ENCODE data around the gene TTLL4.
A peak's percentile ranks its signal among the peaks of the same experiment; 100 is the strongest.

Gene TTLL4

DNA sequence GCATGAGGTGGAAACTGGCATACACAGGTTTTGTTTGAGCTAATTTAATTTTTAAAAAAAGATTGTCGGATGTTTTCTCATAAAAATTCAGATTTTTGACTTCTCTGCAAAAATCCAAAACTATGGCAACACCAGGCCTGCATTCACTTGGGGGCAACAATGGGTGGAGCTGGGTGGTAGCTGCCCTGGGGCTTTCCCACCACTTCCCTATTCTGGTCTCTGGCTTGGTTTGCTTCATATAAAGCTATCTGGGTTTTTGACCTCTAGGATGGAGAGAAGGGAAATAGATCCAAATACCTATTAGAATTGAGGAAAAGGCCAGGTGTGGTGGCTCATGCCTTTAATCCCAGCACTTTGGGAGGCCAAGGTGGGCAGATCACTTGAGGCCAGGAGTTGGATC lies 65.9 kb downstream of the TTLL4 start:
- in situ Hi-C loops (cut with MboI; ENCODE audit: low pct_unique_long_range_greater_than_20kb, low sequenced_read_pairs), result no loop called here
- no peak for DNase-seq

DNA sequence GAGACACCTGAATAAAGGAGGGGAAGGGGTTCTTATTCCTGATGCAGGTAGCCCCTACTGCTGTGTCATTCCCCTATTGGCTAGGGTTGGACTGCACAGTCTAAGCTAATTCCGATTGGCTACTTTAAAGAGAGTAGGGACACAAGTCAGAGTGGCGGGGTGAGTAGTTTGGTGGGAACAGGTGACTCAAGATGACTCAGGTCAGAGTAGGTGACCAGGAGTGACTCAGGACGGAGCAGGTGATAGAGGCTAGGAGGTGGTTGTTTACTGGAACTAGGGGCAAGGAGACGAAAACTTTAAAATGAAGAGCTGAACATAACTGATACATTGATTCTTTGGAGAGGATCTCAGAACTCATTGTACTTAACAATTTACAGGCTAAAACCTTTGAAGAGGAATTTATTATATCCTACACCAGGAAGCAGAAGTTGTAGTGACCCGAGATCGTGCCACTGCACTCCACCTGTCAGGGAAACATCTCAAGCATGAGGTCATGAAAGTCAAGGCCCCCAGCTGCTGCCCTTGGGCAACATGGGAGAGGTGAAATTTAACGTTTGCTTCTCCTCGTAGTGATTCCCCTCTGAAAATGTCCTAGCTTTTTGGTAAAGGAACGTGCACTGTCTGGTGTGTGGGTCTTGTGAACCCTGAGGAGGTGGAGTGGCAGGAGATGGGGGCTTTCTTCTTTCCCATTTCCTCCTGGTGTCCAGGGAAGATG lies 66.8 kb downstream of the TTLL4 start:
- DNase-seq, result no peak
- in situ Hi-C loops (cut with MboI; ENCODE audit: low pct_unique_long_range_greater_than_20kb, low sequenced_read_pairs), result no loop called here

DNA sequence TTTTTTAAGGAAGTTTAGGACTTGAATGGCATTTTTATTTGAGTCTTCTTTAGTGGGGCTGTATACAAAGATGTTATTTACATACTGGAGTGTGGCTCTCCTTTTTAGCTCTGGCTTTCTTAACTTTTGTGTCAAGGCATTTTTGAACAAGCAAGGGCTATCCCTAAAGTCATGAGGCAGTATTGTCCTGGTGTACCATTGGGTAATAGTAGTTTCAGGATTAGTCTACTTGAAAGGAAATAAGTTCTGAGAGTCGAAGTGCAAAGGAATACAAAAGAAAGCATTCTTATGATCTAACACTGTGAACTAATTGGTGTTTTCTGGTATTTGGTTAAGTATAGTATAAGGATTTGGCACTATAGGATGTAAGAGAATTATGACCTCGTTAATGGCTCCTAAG lies 69.4 kb downstream of the TTLL4 start:
- in situ Hi-C loops (cut with MboI; ENCODE audit: low pct_unique_long_range_greater_than_20kb, low sequenced_read_pairs), result no loop called here
- DNase-seq, result no peak

- in situ Hi-C loops (cut with MboI; ENCODE audit: low pct_unique_long_range_greater_than_20kb, low sequenced_read_pairs), result no loop called here
- no peak for DNase-seq
These were observed 70.4 kb downstream of the TTLL4 start for GRCh38 chr2:218780851-218781690.

GRCh38 chr2:218781691-218782527 lies 71.3 kb downstream of the TTLL4 start, which contains the start of gene CYP27A1:
CYP27A1 (plus strand) TSS chr2:218782147; CDS start chr2:218782183, 36 bp downstream.
- in situ Hi-C loops (cut with MboI; ENCODE audit: low pct_unique_long_range_greater_than_20kb, low sequenced_read_pairs), result no loop called here
- no peak for DNase-seq

GRCh38 chr2:218782528-218782844 lies 71.9 kb downstream of the TTLL4 start:
- in situ Hi-C loops (cut with MboI; ENCODE audit: low pct_unique_long_range_greater_than_20kb, low sequenced_read_pairs), result no loop called here
- no peak for DNase-seq

GRCh38 chr2:218783688-218784087 lies 73.1 kb downstream of the TTLL4 start:
- no peak for DNase-seq
- in situ Hi-C loops (cut with MboI; ENCODE audit: low pct_unique_long_range_greater_than_20kb, low sequenced_read_pairs), result no loop called here

DNA sequence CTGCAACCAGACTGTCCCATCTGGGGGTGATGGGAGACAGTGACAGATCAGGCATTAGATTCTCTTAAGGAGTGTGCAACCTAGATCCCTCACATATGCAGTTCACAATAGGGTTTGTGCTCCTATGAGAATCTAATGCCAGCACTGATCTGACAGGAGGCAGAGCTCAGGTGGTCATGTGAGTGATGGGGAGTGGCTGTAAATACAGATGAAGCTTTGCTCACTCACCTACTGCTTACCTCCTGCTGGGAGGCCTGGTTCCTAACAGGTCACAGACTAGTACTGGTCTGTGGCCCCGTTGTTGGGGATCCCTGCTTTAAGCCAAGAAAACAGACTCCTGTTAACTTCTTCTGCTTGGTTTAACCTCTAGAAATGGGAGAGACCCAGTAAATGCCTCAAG lies 74.5 kb downstream of the TTLL4 start:
- in situ Hi-C loops (cut with MboI; ENCODE audit: low pct_unique_long_range_greater_than_20kb, low sequenced_read_pairs), result no loop called here
- DNase-seq, result no peak

DNA sequence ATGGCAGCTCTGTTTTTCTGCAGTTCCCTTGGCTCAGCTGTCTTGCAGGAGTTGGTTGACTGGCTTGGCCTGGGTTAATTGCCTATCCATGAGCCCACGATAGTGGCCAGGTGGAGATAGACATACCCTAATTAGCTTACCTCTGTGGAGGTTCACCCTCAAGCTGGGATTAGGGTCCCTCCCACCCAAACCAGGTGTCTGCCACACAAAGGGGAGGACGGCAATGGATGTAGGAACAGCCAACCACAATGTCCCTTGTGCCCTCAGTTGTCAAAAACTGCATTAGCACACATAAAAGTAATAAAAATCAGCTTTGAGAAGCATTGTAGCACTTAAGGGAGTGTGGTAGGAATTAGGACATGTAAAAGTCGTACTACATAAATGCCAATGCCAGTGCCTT lies 75.5 kb downstream of the TTLL4 start:
- in situ Hi-C loops (cut with MboI; ENCODE audit: low pct_unique_long_range_greater_than_20kb, low sequenced_read_pairs), result no loop called here
- DNase-seq, result no peak

- no peak for DNase-seq
- in situ Hi-C loops (cut with MboI; ENCODE audit: low pct_unique_long_range_greater_than_20kb, low sequenced_read_pairs), result no loop called here
These were observed 78.1 kb downstream of the TTLL4 start for GRCh38 chr2:218788529-218789255.

- in situ Hi-C loops (cut with MboI; ENCODE audit: low pct_unique_long_range_greater_than_20kb, low sequenced_read_pairs), result no loop called here
These were observed 81.8 kb downstream of the TTLL4 start for GRCh38 chr2:218792433-218792832.

DNA sequence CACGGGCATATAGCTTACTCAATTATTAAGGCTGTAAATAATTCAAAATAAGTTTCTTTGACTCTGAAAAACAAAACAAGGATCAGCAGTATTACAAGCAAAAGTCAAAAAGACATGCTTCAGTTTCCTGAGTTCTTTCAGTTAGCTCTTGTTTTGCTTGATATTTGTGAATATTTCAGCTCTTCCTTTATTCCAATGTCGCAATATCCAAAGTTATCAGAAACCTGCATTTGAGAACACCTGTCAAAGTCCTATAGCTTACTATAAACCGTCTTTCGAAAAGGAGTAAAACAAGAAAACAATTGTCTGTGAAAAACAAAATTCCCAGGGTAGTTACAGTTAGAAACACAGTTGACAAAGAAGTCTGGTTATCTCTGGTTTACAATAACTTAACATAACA lies 86.1 kb downstream of the TTLL4 start:
- DNase-seq, result no peak
- in situ Hi-C loops (cut with MboI; ENCODE audit: low pct_unique_long_range_greater_than_20kb, low sequenced_read_pairs), result no loop called here

More at GRCh38 chr2:218792433-218792832, 81.8 kb downstream of the TTLL4 start:
- no peak for DNase-seq

GRCh38 chr2:218798767-218799504 lies 88.3 kb downstream of the TTLL4 start:
- in situ Hi-C loops (cut with MboI; ENCODE audit: low pct_unique_long_range_greater_than_20kb, low sequenced_read_pairs), result no loop called here
- no peak for DNase-seq

DNA sequence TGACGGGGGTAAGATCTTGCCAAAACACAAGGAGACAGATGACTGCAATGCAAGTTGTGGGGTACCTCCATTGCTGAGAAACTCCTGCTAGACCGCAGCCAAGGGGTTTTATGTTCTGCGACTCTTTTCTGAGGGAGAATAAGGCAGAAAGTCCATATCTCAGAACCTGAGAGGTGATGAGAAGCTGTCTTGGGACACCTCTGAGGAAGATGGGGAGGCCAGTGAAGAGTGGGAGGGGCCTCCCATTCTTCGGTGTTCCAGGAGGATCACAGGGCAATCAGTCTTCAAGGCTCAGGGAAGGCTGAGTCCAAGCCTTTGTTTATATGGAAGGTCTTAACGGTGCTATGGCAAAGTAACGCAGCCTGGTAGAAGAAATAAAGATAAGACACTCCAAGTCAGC lies 89.4 kb downstream of the TTLL4 start:
- no peak for DNase-seq
- in situ Hi-C loops (cut with MboI; ENCODE audit: low pct_unique_long_range_greater_than_20kb, low sequenced_read_pairs), result no loop called here

DNA sequence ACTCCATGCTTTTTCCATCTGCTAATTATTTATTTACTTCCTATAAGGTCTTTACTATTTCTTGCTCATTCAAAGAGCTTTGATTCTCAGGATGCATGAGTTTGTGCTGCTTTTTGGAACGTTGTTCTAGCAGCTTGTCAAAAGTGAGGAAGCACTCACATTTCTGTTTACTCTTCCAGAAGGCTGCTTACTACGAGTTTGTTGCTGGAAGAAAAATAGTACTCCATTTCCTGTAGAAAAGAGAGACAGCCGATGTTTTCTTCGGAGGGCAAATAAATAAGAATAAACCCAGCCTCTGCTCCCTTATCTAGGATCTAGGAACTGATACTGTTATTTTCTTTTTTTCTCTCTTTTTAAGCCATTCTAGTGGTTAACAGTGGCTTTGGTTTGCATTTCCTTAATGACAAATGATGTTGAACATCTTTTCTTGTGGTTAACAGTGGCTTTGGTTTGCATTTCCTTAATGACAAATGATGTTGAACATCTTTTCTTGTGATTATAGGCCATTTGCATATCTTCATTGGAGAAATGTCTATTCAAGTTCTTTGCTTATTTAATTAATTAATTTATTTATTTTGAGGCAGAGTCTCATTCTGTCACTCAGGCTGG lies 91.9 kb downstream of the TTLL4 start:
- in situ Hi-C loops (cut with MboI; ENCODE audit: low pct_unique_long_range_greater_than_20kb, low sequenced_read_pairs), result no loop called here
- DNase-seq, result peak; percentile 11

GRCh38 chr2:218804817-218805216 lies 94.2 kb downstream of the TTLL4 start:
- peak; percentile 10 for DNase-seq
- in situ Hi-C loops (cut with MboI; ENCODE audit: low pct_unique_long_range_greater_than_20kb, low sequenced_read_pairs), result no loop called here
